NCI-H82 treated with DMSO at 0.1 percent for 48 hours (cell line): Measurements from ENCODE around the gene A3GALT2.

Experiments
- DNase-seq: peaks from one replicate; lab custom pipeline; 2025; ENCODE audit not compliant: unreplicated experiment; lab: John Stamatoyannopoulos, UW

A3GALT2 gene

GRCh38 chr1:33332881-33333280 lies 12.0 kb upstream of the A3GALT2 start:
- DNase-seq: no peak

- DNase-seq: no peak
Observed at GRCh38 chr1:33332357-33332789, 11.5 kb upstream of the A3GALT2 start.

GRCh38 chr1:33331444-33332356 lies 10.8 kb upstream of the A3GALT2 start:
- no peak for DNase-seq

- DNase-seq: no peak
Observed at GRCh38 chr1:33330906-33331305, 10.0 kb upstream of the A3GALT2 start.

- no peak for DNase-seq
Observed at GRCh38 chr1:33330361-33330890, 9.5 kb upstream of the A3GALT2 start.

GRCh38 chr1:33329600-33330305 lies 8.9 kb upstream of the A3GALT2 start:
- no peak for DNase-seq

- no peak for DNase-seq
Observed at GRCh38 chr1:33328817-33329216, 7.9 kb upstream of the A3GALT2 start.

GRCh38 chr1:33327587-33328325 lies 6.9 kb upstream of the A3GALT2 start:
- no peak for DNase-seq

- DNase-seq: no peak
Observed at GRCh38 chr1:33326785-33327184, 5.9 kb upstream of the A3GALT2 start.

- DNase-seq: no peak
Observed at GRCh38 chr1:33324677-33325575, 4.0 kb upstream of the A3GALT2 start.

GRCh38 chr1:33323663-33324477 lies 3.0 kb upstream of the A3GALT2 start:
- no peak for DNase-seq

- DNase-seq: no peak
Observed at GRCh38 chr1:33322870-33323585, 2.1 kb upstream of the A3GALT2 start.

GRCh38 chr1:33322109-33322508 lies 1.2 kb upstream of the A3GALT2 start:
- DNase-seq: no peak

- DNase-seq: no peak
Observed at GRCh38 chr1:33321178-33321577, 280 bp upstream of the A3GALT2 start.

GRCh38 chr1:33319949-33320618 lies 814 bp downstream of the A3GALT2 start:
- DNase-seq: no peak

GRCh38 chr1:33319186-33319948 lies 1.5 kb downstream of the A3GALT2 start:
- no peak for DNase-seq

- no peak for DNase-seq
Observed at GRCh38 chr1:33317946-33318345, 3.0 kb downstream of the A3GALT2 start.
